HG03066 (cell line): ENCODE results near the gene SMIM38.
"Not testable (repeated sequence)": the region's sequence is repeated elsewhere in the genome, so short reads cannot be mapped to it uniquely, and the experiment has no call there.

Experiments used
- ATAC-seq: cut with Tn5 transposase; IDR thresholded peaks from one replicate; pipeline ENCODE4 v1.9.1; 2021; ENCODE audit warnings: low read depth; ENCODE audit not compliant: unreplicated experiment

Gene SMIM38

GRCh38 chr11:69137151-69137844 lies 18.4 kb upstream of the SMIM38 start:
- ATAC-seq: no peak

- no peak for ATAC-seq
Measured at GRCh38 chr11:69138265-69138664, 17.5 kb upstream of the SMIM38 start.

- ATAC-seq: not testable (repeated sequence)
Measured at GRCh38 chr11:69140161-69140560, 15.6 kb upstream of the SMIM38 start.

GRCh38 chr11:69140635-69141034 lies 15.1 kb upstream of the SMIM38 start:
- ATAC-seq: no peak

- no peak for ATAC-seq
Measured at GRCh38 chr11:69141742-69142141, 14.0 kb upstream of the SMIM38 start.

GRCh38 chr11:69142895-69143294 lies 12.8 kb upstream of the SMIM38 start:
- ATAC-seq: no peak

GRCh38 chr11:69144316-69145049 lies 11.3 kb upstream of the SMIM38 start:
- ATAC-seq: no peak

GRCh38 chr11:69145050-69145380 lies 10.7 kb upstream of the SMIM38 start:
- no peak for ATAC-seq

- no peak for ATAC-seq
Measured at GRCh38 chr11:69148377-69148762, 7.4 kb upstream of the SMIM38 start.

- no peak for ATAC-seq
Measured at GRCh38 chr11:69148806-69149205, 6.9 kb upstream of the SMIM38 start.

GRCh38 chr11:69149338-69150045 lies 6.2 kb upstream of the SMIM38 start:
- ATAC-seq: not testable (repeated sequence)

- ATAC-seq: no peak
Measured at GRCh38 chr11:69150175-69150574, 5.6 kb upstream of the SMIM38 start.

GRCh38 chr11:69151836-69152235 lies 3.9 kb upstream of the SMIM38 start:
- ATAC-seq: no peak

GRCh38 chr11:69152733-69153421 lies 2.9 kb upstream of the SMIM38 start:
- no peak for ATAC-seq

GRCh38 chr11:69153661-69154060 lies 2.1 kb upstream of the SMIM38 start:
- ATAC-seq: no peak

GRCh38 chr11:69154211-69154913 lies 1.4 kb upstream of the SMIM38 start:
- no peak for ATAC-seq

- ATAC-seq: no peak
Measured at GRCh38 chr11:69154938-69155301, 815 bp upstream of the SMIM38 start.

- ATAC-seq: no peak
Measured at GRCh38 chr11:69156235-69156639, 502 bp downstream of the SMIM38 start.

- ATAC-seq: no peak
Measured at GRCh38 chr11:69156673-69157155, 979 bp downstream of the SMIM38 start.

GRCh38 chr11:69157156-69157821 lies 1.6 kb downstream of the SMIM38 start:
- ATAC-seq: no peak
